ENCODE measurements around the gene LRTM2.

Gene LRTM2

GRCh38 chr12:1830981-1831963 is 10.9 kb downstream of the LRTM2 start:
- DNase-seq = no peak

GRCh38 chr12:1832801-1833595 is 12.6 kb downstream of the LRTM2 start:
- DNase-seq = no peak

GRCh38 chr12:1833596-1834028 is 13.2 kb downstream of the LRTM2 start:
- DNase-seq = no peak

- no peak for DNase-seq
Measured at GRCh38 chr12:1834186-1834925, 14.0 kb downstream of the LRTM2 start.

- DNase-seq = no peak
Measured at GRCh38 chr12:1835211-1836131, 15.1 kb downstream of the LRTM2 start.

- DNase-seq = no peak
Measured at GRCh38 chr12:1836241-1836803, 16.0 kb downstream of the LRTM2 start.

GRCh38 chr12:1836854-1837421 is 16.6 kb downstream of the LRTM2 start:
- no peak for DNase-seq

- DNase-seq = no peak
Measured at GRCh38 chr12:1837541-1838204, 17.3 kb downstream of the LRTM2 start.

- no peak for DNase-seq
Measured at GRCh38 chr12:1838205-1838993, 18.0 kb downstream of the LRTM2 start.

GRCh38 chr12:1838994-1839365 is 18.6 kb downstream of the LRTM2 start:
- DNase-seq = no peak

- DNase-seq = no peak
Measured at GRCh38 chr12:1839464-1839863, 19.1 kb downstream of the LRTM2 start.

- DNase-seq = no peak
Measured at GRCh38 chr12:1839956-1840951, 19.9 kb downstream of the LRTM2 start.

- DNase-seq = no peak
Measured at GRCh38 chr12:1840981-1841425, 20.6 kb downstream of the LRTM2 start.

GRCh38 chr12:1841586-1842182 is 21.3 kb downstream of the LRTM2 start:
- no peak for DNase-seq

- no peak for DNase-seq
Measured at GRCh38 chr12:1842183-1842904, 22.0 kb downstream of the LRTM2 start.

- DNase-seq = no peak
Measured at GRCh38 chr12:1842905-1843640, 22.7 kb downstream of the LRTM2 start.

- no peak for DNase-seq
Measured at GRCh38 chr12:1843641-1844005, 23.3 kb downstream of the LRTM2 start.

Measured in effector CD4-positive, alpha-beta T cell (primary cell).